HCT116 (cell line): ENCODE results near the gene UTS2. TPM values are rescaled to one million over a fixed set of nuclear protein-coding genes. Genes with fewer than 3 reads are reported as not detected.

Experiments
- EGR1 ChIP-seq: IDR thresholded peaks from 2 replicates; pipeline ENCODE4 v1.6.1; 2012; ENCODE audit warnings: low read depth
- EZH2phosphoT487 ChIP-seq: fragments of 200-600 bp; IDR thresholded peaks from 2 replicates; pipeline ENCODE4 v1.6.1; 2018; ENCODE audit warnings: antibody characterized with exemption, borderline replicate concordance
- JUND ChIP-seq: IDR thresholded peaks from 2 replicates; pipeline ENCODE4 v1.6.1; 2012
- POLR2A ChIP-seq: IDR thresholded peaks from 2 replicates; pipeline ENCODE4 v1.7.0; 2011; ENCODE audit warnings: borderline replicate concordance; ENCODE audit not compliant: insufficient read depth, insufficient read length; ENCODE audit errors: extremely low read depth
- SIN3A ChIP-seq: IDR thresholded peaks from 2 replicates; pipeline ENCODE4 v1.6.1; 2012; ENCODE audit warnings: low read depth
- SP1 ChIP-seq: IDR thresholded peaks from 2 replicates; pipeline ENCODE4 v1.6.1; 2012; ENCODE audit warnings: low read depth
- TCF7L2 ChIP-seq: IDR thresholded peaks from 2 replicates; pipeline ENCODE4 v1.7.0; 2011; ENCODE audit warnings: borderline replicate concordance, inconsistent platforms; ENCODE audit not compliant: insufficient read depth, insufficient read length; ENCODE audit errors: extremely low read depth
- YY1 ChIP-seq: IDR thresholded peaks from 2 replicates; pipeline ENCODE4 v1.6.1; 2011; ENCODE audit warnings: low read length, low read depth, moderate library complexity, mild to moderate bottlenecking; ENCODE audit not compliant: insufficient replicate concordance; ENCODE audit errors: extremely low read depth
- ZBTB33 ChIP-seq: IDR thresholded peaks from 2 replicates; pipeline ENCODE4 v1.6.1; 2011; ENCODE audit warnings: mild to moderate bottlenecking, low read length, moderate library complexity; ENCODE audit not compliant: insufficient replicate concordance; ENCODE audit errors: extremely low read depth
- ZFX ChIP-seq: fragments of 450-650 bp; IDR thresholded peaks from 2 replicates; pipeline ENCODE4 v1.6.1; 2017
- ZNF274 ChIP-seq: fragments of 200-500 bp; sonication (Bioruptor generic); IDR thresholded peaks from 2 replicates; pipeline ENCODE4 v1.6.1; 2014; ENCODE audit warnings: mild to moderate bottlenecking, low read depth, low read length, inconsistent platforms
- total RNA-seq: library from RNA; stranded (reverse); gene quantifications from one replicate; pipeline ENCODE4 v1.2.1, GENCODE V29; 2021; ENCODE audit not compliant: unreplicated experiment

UTS2 gene
- total RNA-seq, 1 experiment from 2014 or later, result 3.0 TPM

- TF ChIP-seq ZBTB33 (no peak), EZH2phosphoT487 (no peak), ZNF274 (no peak), TCF7L2 (no peak), POLR2A (no peak), EGR1 (no peak), SIN3A (no peak), SP1 (no peak), JUND (no peak), ZFX (no peak), YY1 (no peak)
- TF ChIP-seq, all 23 proteins: peak for 0
These were observed 47.4 kb downstream of the UTS2 start (continued) for GRCh38 chr1:7805460-7805859.

Other genes with a start within 250 kb of the UTS2 start
- gene VAMP3, start 81.8 kb downstream of the UTS2 start, total RNA-seq, result 79.3 TPM
- gene PER3, start 68.8 kb downstream of the UTS2 start, total RNA-seq, result 5.8 TPM
- 0.20 TPM for gene TNFRSF9, start 87.8 kb upstream of the UTS2 start, total RNA-seq
- gene PARK7, start 108.6 kb upstream of the UTS2 start, total RNA-seq, result 370 TPM
- 777 TPM for gene ERRFI1, start 173.2 kb upstream of the UTS2 start, total RNA-seq